Gastrocnemius medialis (tissue), 4 donors: ENCODE measurements around the gene C4orf51.

Experiments
- CTCF ChIP-seq, 5 experiments: fragments of 450-650 bp in 3 of 5; fragments of 200-600 bp in 2 of 5; sonication (generic) in 2 of 5; IDR thresholded peaks in 4 of 5; conservative IDR thresholded peaks in 1 of 5; 1 replicate in 4 of 5; 2 replicates in 1 of 5; pipeline ENCODE4 v1.5.1; 2016 to 2019; ENCODE audit warnings: antibody characterized with exemption in 5 of 5, mild to moderate bottlenecking in 3 of 5, moderate library complexity in 3 of 5
- POLR2A ChIP-seq, 2 donors: fragments of 450-650 bp; IDR thresholded peaks; one replicate each; pipeline ENCODE4 v1.6.1; 2017; ENCODE audit warnings: antibody characterized with exemption in 2 of 2, mild to moderate bottlenecking in 2 of 2, moderate library complexity in 2 of 2

GRCh38 chr4:145709336-145709735, 29.4 kb downstream of the C4orf51 start:
- no peak for TF ChIP-seq CTCF (IDR thresholded peaks at IDR 0.05 in 4 of 5, conservative IDR thresholded peaks at IDR 0.05 in 1 of 5)
- TF ChIP-seq POLR2A (IDR thresholded peaks at IDR 0.05): no peak
